Subcutaneous adipose tissue (tissue), 4 donors: ENCODE data around the gene SELENOO. TPM values are rescaled to one million over a fixed set of nuclear protein-coding genes. Genes with fewer than 3 reads are reported as not detected.

Experiments
- total RNA-seq, 4 donors: library from RNA; depleted of rRNA; stranded (reverse); fragments of >200 nt; gene quantifications; one replicate each; pipeline ENCODE4 v1.1.0, GENCODE V29; 2016
- TF ChIP-seq, protein P1 (sequence below): fragments of 450-650 bp; IDR thresholded peaks from one replicate; pipeline ENCODE4 v1.5.1; 2016; ENCODE audit warnings: low read depth, mild to moderate bottlenecking, control low read depth, antibody characterized with exemption, moderate library complexity

SELENOO gene
- total RNA-seq, 4 donors from 2014 or later = 13.2 to 36.5 (median 18.9) TPM

- TF ChIP-seq, protein P1, sequence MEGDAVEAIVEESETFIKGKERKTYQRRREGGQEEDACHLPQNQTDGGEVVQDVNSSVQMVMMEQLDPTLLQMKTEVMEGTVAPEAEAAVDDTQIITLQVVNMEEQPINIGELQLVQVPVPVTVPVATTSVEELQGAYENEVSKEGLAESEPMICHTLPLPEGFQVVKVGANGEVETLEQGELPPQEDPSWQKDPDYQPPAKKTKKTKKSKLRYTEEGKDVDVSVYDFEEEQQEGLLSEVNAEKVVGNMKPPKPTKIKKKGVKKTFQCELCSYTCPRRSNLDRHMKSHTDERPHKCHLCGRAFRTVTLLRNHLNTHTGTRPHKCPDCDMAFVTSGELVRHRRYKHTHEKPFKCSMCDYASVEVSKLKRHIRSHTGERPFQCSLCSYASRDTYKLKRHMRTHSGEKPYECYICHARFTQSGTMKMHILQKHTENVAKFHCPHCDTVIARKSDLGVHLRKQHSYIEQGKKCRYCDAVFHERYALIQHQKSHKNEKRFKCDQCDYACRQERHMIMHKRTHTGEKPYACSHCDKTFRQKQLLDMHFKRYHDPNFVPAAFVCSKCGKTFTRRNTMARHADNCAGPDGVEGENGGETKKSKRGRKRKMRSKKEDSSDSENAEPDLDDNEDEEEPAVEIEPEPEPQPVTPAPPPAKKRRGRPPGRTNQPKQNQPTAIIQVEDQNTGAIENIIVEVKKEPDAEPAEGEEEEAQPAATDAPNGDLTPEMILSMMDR = no peak
Measured at GRCh38 chr22:50202130-50202666, 1.4 kb downstream of the SELENOO start.

DNA sequence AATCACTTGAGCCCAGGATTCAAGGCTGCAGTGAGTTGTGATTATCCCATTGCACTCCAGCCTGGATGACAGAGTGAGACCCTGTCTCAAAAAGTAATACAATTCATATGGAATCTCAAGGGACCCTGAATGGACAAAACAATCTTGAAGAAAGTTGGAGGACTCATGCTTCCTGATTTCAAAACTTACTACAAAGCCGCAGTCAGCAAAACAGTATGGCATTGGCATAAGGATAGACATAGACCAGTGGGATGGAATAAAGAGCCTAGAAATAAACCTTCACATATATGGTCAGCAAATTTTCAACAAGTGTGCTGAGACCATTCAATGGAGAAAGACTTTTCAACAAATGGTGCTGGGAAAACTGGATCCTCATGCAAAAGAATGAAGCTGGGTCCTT is 2.5 kb downstream of the SELENOO start:
- TF ChIP-seq, protein P1 = no peak

DNA sequence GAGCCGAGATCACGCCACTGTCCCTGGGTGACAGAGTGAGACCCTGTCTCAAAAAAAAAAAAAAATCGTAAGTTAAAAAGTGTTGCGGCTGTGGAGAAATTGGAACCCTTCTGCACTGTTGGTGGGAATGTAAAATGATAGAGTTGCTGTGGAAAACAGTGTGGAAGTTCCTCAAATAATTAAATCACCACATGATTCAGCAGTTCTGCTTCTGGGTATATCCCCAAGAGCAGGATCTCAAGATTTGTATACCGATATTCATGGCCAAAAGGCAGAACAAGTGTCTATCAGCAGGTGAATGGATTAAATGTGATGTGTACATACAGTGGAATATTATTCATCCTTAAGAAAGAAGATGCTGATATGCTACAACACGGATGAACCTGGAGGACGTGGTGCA is 3.8 kb downstream of the SELENOO start:
- TF ChIP-seq, protein P1 = no peak

DNA sequence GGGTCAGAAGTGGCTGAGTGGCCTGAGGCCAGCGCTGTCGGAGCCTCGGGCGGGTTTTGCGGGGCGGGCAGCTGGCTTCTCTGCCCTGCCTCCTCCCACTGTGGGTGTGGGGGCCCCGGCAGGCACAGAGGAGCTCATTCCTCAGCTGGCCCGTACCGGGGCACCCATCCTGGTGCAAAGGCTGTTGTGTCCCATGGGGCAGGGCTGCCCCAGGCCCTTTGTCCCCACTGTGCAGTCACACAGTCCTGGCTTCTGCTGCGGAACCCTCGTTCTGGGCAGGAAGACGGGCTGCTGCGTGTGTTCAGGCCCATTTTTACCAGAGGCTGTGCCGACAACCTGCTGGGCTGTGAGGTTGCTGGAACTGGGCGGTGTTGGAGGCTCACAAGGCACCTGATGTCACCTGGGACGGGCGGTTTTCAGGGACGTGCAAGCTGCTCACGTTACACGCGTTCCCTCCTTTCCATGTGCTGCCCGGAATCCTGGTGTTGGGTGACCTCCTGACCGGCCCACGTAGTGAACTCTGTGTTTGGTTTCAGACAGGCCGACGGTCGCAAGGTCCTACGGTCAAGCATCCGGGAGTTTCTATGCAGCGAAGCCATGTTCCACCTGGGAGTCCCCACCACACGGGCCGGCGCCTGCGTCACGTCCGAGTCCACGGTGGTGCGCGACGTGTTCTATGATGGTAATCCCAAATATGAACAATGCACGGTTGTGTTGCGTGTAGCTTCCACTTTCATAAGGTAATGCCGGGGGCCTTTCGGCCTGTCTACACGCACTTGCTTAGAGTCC is 5.2 kb downstream of the SELENOO start:
- TF ChIP-seq, protein P1 = no peak

DNA sequence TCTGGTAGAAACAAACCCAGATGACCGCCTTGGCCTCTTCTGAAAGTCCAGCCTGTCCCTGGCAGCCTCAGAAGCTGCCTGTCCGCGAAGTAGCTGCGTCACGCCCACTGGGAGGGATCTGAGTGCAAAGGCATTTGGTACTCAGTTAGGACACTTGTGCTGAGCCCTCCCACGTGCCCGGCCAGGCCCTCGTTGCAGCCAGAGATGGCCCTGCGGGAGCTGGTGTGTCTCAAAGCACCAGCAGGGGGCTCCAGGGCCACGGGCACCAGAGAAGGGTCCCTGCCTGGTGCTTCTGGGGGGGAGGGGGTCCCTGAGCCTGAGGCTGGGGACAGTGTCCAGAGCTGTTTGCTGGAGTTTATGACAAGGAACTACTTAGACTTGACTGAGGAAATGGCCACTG is 5.8 kb downstream of the SELENOO start:
- TF ChIP-seq, protein P1 = no peak

DNA sequence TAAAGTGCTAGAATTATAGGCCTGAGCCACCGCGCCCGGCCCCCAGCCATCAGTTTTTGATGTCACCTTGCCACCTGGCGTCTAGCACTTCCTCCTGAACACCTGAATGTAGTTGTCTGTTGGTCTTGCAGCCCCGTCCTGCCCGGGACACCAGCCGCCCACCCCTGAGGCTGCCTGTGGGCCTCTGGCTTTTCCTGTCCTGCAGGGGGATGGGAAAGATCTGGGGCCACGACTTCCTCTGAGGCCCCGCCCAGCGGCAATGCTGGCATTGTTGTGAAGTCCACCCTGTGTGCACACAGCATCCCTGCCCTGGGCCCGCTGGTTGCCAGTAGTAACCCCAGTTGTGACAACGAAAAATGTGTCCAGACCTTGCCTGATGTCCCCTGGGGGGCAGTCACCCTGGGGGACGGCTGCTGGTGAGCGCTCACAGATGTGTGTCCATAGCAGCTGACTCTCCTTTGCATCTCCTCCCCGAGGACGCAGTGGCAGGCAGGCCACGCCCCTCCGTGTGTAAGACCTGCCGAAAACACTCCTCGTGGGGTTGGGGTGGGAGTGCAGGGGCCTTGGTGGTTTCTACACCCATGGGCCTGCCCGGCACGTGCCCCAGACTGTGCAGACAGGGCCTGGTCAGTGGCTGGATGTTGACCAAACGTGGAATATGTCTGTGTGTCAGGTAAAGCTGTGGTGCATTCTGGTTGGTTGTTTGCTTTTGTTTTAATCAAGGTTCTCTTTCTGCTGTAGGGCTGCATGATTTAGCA is 6.8 kb downstream of the SELENOO start:
- TF ChIP-seq, protein P1 = no peak

- TF ChIP-seq, protein P1 = no peak
Measured at GRCh38 chr22:50208430-50208938, 7.7 kb downstream of the SELENOO start.
